Keratinocyte (primary cell): ENCODE results near the gene FRAS1. TPM values are rescaled to one million over a fixed set of nuclear protein-coding genes. Genes with fewer than 3 reads are reported as not detected.

ENCODE experiments used
- DNase-seq: peaks from one replicate; pipeline ENCODE4 v3.0.0-alpha.2; 2011; ENCODE audit warnings: low read depth, missing footprints, low spot score
- FAIRE-seq: peaks from 2 replicates; lab custom pipeline; 2011; peaks lifted over from hg19 to GRCh38; lab: Jason Lieb, UNC
- H2AFZ ChIP-seq: 2 replicates; pipeline ENCODE4 v1.6.0; 2012; ENCODE audit warnings: low read length, control low read depth, inconsistent platforms; ENCODE audit not compliant: control insufficient read depth
- H3K27ac ChIP-seq: 2 replicates; pipeline ENCODE4 v1.5.1; 2011; ENCODE audit warnings: low read length; ENCODE audit not compliant: control insufficient read depth, insufficient read depth
- H3K27me3 ChIP-seq: 3 replicates; pipeline ENCODE4 v1.6.0; 2011; ENCODE audit warnings: low read length; ENCODE audit not compliant: control insufficient read depth, insufficient read depth; ENCODE audit errors: extremely low read depth
- H3K36me3 ChIP-seq, 2 experiments: 2 replicates in 1 of 2; 3 replicates in 1 of 2; pipeline ENCODE4 v1.5.1; 2011; ENCODE audit warnings: low read length in 2 of 2, mild to moderate bottlenecking in 1 of 2; ENCODE audit not compliant: control insufficient read depth in 2 of 2, insufficient read depth in 2 of 2; ENCODE audit errors: extremely low read depth in 1 of 2
- H3K4me1 ChIP-seq: 3 replicates; pipeline ENCODE4 v1.5.1; 2011; ENCODE audit warnings: low read length; ENCODE audit not compliant: control insufficient read depth, insufficient read depth; ENCODE audit errors: extremely low read depth
- H3K4me2 ChIP-seq: 3 replicates; pipeline ENCODE4 v1.6.0; 2011; ENCODE audit warnings: low read depth, low read length; ENCODE audit not compliant: control insufficient read depth, insufficient read depth; ENCODE audit errors: extremely low read depth
- H3K4me3 ChIP-seq, 3 experiments: fragments of 200-600 bp in 1 of 3; sonication (generic) in 1 of 3; 2 replicates in 2 of 3; 3 replicates in 1 of 3; pipeline ENCODE4 v1.5.1; 2011 to 2016; ENCODE audit warnings: low read length in 3 of 3, mild to moderate bottlenecking in 3 of 3, control low read depth in 2 of 3, inconsistent platforms in 1 of 3, low read depth in 1 of 3, mixed read lengths in 1 of 3, mixed run types in 1 of 3, moderate library complexity in 1 of 3; ENCODE audit not compliant: control insufficient read depth in 2 of 3, insufficient read depth in 2 of 3; ENCODE audit errors: extremely low read depth in 1 of 3
- H3K79me2 ChIP-seq: 2 replicates; pipeline ENCODE4 v1.6.0; 2012; ENCODE audit warnings: low read length; ENCODE audit not compliant: control insufficient read depth, insufficient read depth
- H3K9ac ChIP-seq: 3 replicates; pipeline ENCODE4 v1.6.0; 2011; ENCODE audit warnings: low read length; ENCODE audit not compliant: control insufficient read depth, insufficient read depth; ENCODE audit errors: extremely low read depth
- H3K9me1 ChIP-seq: 3 replicates; pipeline ENCODE4 v1.6.0; 2011; ENCODE audit warnings: low read length; ENCODE audit not compliant: control insufficient read depth, insufficient read depth; ENCODE audit errors: extremely low read depth
- H3K9me3 ChIP-seq: 2 replicates; pipeline ENCODE4 v1.5.1; 2012; ENCODE audit warnings: low read depth, low read length; ENCODE audit not compliant: control insufficient read depth
- H4K20me1 ChIP-seq: 3 replicates; pipeline ENCODE4 v1.6.0; 2011; ENCODE audit warnings: low read length; ENCODE audit not compliant: control insufficient read depth, insufficient read depth; ENCODE audit errors: extremely low read depth
- CTCF ChIP-seq, 3 experiments: IDR thresholded peaks in 1 of 3; conservative IDR thresholded peaks in 1 of 3; optimal IDR thresholded peaks in 1 of 3; 2 replicates in 2 of 3; 3 replicates in 1 of 3; pipeline versions ENCODE3 to v1.5.1; 2011; ENCODE audit warnings: low read length in 3 of 3, mild to moderate bottlenecking in 3 of 3, moderate library complexity in 2 of 3, control low read depth in 1 of 3, inconsistent platforms in 1 of 3; ENCODE audit not compliant: insufficient read depth in 2 of 3; ENCODE audit errors: extremely low read depth in 1 of 3
- EZH2 ChIP-seq: IDR thresholded peaks from one replicate; pipeline ENCODE4 v1.6.1; 2012; ENCODE audit warnings: inconsistent platforms, mild to moderate bottlenecking, low read length, moderate library complexity
- dilution Hi-C: fragments of 300-500 bp; cut with MboI; formaldehyde crosslinking; loops from one replicate; pipeline ENCODE4 v1.7.0; 2020; ENCODE audit warnings: low sequenced_read_pairs; ENCODE audit not compliant: extremely low pct_ligation_motif_present
- polyA plus RNA-seq, 5 experiments: library from polyadenylated mRNA; depleted of rRNA in 3 of 5; stranded (reverse) in 3 of 5; stranded (forward) in 1 of 5; unstranded in 1 of 5; fragments of >200 nt; gene quantifications; 1 replicate in 1 of 5; 2 replicates in 3 of 5; 3 replicates in 1 of 5; pipeline versions ENCODE4 v1.2.1 to v1.2.3, GENCODE V29; 2011 to 2012; ENCODE audit warnings: missing spikeins in 2 of 5, low read depth in 1 of 5, low replicate concordance in 1 of 5

The FRAS1 gene
- polyA plus RNA-seq, 1 donor (not counting 4 experiments of a cell fraction or from before 2014, with no cell fraction given), result 3.5 TPM

GRCh38 chr4:78078101-78078500, 21.0 kb downstream of the FRAS1 start:
- Histone ChIP-seq H3K9ac (no peak overlapping the region), H4K20me1 (no peaks in the 10 kb centered on the region), H3K9me1 (no peaks in the 10 kb centered on the region), H3K9me3 (no peaks in the 10 kb centered on the region), H3K4me3 (no peak overlapping the region), H3K79me2 (no peaks in the 10 kb centered on the region), H3K4me1 (peaks cover 3% of the 10 kb centered on the region), H3K36me3 (no peaks in the 10 kb centered on the region), H3K27me3 (no peaks in the 10 kb centered on the region), H2AFZ (no peak overlapping the region), H3K27ac (no peak overlapping the region), H3K4me2 (no peak overlapping the region)
- TF ChIP-seq CTCF (optimal IDR thresholded peaks at IDR 0.05 in 1 of 3, IDR thresholded peaks at IDR 0.05 in 1 of 3, conservative IDR thresholded peaks at IDR 0.05 in 1 of 3; ENCODE audit: extremely low read depth in 1 of 3, insufficient read depth in 2 of 3, low read length in 3 of 3) (no peak), EZH2 (no peak)
- DNase-seq (no peak), FAIRE-seq (no peak)
- dilution Hi-C loops, result no loop called here

DNA sequence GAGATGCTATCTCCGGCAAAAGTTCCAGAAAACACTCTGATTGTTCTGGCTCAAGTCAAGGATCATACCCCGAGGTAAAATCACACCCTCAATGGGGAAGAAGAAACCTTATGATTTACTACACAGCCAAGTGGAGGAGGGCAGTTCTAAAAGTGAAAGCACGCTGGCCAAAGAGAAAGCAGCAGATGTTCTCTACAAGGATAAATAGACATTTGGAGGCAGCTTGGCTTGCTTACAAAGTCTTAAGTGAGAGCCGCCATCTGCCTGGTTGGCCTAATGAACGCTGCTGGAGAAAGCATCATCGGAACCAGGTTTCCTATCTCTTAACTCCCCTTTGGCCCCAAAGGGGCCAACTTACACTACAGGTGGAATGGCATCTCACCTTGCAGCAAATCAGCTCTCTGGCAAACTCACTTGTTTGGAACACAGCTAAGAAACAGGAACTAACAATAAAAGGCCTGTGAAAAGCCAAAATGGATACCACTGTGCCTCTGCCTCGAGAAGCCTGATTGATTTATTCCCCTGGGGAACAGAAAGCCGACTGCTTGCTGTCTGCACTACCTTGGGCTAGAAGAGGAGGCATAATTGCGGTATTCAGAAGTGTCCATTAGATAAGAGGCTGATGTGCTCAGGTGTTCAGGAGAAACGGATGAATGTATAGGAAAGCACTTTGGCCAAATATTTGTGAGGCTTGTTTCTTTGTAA, 22.8 kb downstream of the FRAS1 start:
- H3K9ac ChIP-seq, result no peak overlapping the region
- no peaks in the 10 kb centered on the region for H4K20me1 ChIP-seq
- FAIRE-seq (no peak), DNase-seq (no peak)
- H3K4me1 ChIP-seq, result peaks cover 3% of the 10 kb centered on the region
- H3K79me2 ChIP-seq, result no peaks in the 10 kb centered on the region
- no peak overlapping the region for H3K27ac ChIP-seq
- no peak overlapping the region for H2AFZ ChIP-seq
- dilution Hi-C loops, result no loop called here
- no peak overlapping the region for H3K4me2 ChIP-seq
- H3K4me3 ChIP-seq, result no peak overlapping the region
- H3K9me3 ChIP-seq, result no peaks in the 10 kb centered on the region
- TF ChIP-seq EZH2, result no peak
- no peak for TF ChIP-seq CTCF (optimal IDR thresholded peaks at IDR 0.05 in 1 of 3, IDR thresholded peaks at IDR 0.05 in 1 of 3, conservative IDR thresholded peaks at IDR 0.05 in 1 of 3; ENCODE audit: extremely low read depth in 1 of 3, insufficient read depth in 2 of 3, low read length in 3 of 3)
- no peaks in the 10 kb centered on the region for H3K27me3 ChIP-seq
- no peaks in the 10 kb centered on the region for H3K9me1 ChIP-seq
- H3K36me3 ChIP-seq, result no peaks in the 10 kb centered on the region
